HG02970 (cell line): ENCODE results near the gene SLC7A1.

ENCODE experiments used
- ATAC-seq: cut with Tn5 transposase; IDR thresholded peaks from one replicate; pipeline ENCODE4 v1.9.1; 2021; ENCODE audit warnings: mild to moderate bottlenecking, moderate library complexity, moderate number of reproducible peaks; ENCODE audit not compliant: unreplicated experiment, low FRiP score

SLC7A1 gene

DNA sequence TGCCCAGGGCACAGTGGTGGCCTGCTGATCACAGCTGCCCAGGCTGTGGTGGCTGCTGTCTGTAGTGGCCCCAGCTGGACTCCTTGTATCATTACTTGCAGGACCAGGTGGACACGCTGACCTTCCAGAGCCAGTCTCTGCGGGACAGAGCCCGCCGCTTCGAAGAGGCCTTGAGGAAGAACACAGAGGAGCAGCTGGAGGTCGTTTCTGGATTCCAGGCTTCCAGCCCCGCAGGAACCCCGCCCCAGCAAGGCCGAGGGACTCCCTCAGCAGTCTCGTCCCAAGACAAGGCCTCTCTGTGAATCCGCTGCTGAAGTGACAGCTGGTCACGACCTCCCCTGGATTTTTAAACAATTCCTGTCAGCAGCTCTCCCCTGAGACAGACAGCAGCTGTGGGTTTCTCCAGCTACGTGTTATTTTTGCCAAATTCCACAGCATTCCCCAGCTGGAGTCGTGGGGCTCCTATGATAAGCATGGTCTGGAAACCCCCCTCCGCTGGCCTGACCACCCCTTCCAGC, 98.3 kb downstream of the SLC7A1 start:
- ATAC-seq: no peak

- ATAC-seq: no peak
These were observed 99.2 kb downstream of the SLC7A1 start for GRCh38 chr13:29496241-29496712.

DNA sequence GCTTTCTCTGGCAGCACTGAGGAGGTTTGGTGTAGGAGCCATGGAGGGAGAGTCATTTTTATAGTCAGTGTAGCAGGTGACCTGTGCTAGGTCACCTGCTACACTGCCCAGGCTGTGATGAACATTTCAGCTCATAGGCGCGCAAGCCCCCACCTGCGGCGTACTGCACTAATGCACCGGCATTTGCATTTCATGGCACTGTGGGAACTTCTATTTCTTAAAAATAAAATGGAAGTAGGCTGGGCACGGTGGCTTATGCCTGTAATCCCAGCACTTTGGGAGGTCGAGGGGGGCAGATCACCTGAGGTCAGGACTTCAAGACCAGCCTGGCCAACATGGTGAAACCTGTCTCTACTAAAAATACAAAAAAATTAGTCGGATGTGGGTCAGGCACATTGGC, 101.0 kb downstream of the SLC7A1 start:
- ATAC-seq: no peak

DNA sequence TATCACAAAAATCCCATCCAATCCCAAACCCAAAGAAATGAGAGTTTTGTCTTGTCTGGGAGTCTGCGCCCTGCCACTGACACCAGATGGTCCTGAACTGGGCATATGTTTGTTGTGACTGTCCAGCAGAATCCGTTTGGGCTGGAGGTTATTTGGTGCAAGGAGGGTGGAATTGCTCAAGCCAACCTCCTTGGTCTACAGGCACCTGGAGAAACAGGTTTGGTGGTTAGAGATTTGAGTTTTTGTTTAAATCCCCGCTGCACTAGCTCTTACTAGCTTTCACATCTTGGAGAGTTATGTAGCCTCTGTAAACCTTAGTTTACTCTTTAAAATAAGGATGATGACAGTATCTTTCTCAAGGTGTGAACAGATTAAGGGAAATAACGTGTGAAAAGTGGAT, 101.7 kb downstream of the SLC7A1 start:
- no peak for ATAC-seq

- no peak for ATAC-seq
These were observed 104.2 kb downstream of the SLC7A1 start for GRCh38 chr13:29491248-29491647.

DNA sequence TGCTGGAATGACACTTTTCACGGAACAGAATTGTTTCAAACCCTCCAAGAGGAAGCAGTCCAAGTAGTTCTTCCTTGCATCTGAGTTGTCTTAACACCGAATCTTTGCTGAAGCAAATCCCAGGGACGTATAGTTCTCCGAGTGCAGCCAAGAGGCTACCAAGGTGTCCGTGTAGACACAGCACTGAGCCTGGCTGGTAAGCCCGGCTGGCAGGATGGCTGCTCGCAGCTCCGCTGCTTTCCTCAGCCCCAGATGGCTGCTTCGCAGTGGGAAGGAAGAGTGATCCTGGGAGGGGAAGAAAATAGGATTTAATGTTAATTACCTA, 105.0 kb downstream of the SLC7A1 start:
- no peak for ATAC-seq

- ATAC-seq: no peak
These were observed 105.6 kb downstream of the SLC7A1 start for GRCh38 chr13:29489650-29490560.

DNA sequence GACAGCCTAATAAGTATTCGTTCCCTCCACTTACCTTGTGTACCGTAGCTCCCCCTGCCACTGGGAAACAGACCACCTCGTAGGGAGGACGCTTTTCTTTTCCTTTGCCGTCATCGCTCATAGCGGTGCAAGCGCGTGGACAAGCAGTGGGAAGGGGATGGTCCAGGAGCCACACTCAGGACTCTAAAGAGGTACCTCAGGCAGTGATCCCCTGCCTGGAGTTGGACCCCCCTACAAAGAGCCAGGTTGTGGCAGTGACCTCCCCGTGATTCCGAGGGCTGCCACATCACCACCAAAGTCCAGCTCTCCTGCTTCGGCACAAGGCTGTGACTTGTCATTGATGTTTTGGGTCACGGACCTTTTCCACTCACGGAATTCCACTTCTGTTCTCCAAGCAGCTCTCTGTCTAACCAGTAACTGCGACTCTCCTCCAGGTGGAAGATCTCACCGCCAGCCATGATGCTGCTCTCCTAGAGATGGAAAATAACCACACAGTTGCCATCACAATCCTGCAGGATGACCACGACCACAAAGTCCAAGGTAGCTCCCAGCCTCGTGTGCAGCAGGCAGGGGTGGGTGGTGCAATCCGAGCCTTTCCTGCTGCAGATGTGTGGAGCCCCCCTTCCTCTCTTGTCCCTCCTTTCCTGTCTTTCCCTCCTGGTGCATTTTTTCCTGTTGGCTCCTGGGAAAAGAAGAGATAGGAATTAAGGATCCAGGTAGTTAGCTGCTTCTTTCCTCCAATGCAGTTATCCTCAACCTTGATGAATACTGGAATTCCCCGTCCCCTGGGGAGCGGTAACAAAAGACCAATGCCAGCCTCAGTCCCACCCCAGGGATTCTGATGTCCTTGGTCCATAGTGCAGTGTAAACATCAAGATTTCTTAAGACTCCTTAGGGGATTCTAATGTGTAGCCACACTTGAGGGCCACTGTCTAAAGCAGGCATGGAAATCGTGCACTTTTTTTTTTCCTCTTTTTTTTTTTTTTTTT, 107.7 kb downstream of the SLC7A1 start:
- ATAC-seq: no peak

DNA sequence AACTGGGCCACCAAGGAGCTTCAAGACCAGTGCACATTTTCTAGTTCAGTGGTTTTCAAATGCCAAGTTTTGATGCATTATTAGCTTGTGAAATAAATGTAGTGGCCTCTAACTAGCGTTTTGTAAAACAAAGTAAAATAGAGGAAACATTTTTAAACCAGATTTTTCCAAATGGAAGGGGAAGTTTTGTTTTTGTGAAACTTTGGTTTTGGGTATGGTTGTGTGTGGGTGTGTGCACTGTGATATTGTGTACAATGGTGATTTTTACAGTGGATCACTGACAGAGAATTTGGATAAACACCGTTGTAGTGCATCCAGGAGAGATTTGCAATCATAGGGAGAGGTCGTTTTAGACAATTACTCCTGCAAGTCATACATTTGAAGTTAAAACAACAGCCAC, 108.9 kb downstream of the SLC7A1 start:
- no peak for ATAC-seq

GRCh38 chr13:29484796-29485195, 110.7 kb downstream of the SLC7A1 start:
- ATAC-seq: no peak

DNA sequence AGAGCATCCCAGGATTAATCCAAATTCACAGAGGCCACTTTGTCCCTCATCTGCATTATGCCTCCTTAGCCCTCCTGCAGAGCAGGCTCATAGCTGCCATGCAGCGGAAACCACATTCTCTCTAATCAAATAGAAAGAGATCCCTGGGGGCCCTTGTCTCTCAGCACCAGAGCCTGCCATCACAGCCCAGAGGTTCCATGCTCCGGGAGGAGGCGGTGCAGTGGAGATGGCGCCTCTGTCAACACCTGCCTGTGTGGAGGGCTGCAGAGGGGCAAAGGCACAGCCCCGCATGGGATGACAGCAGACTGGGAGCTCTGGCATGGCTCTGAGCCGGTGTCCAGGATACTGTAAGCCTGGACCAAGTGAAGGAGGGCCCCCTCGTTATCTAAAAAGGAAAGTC, 111.3 kb downstream of the SLC7A1 start:
- no peak for ATAC-seq

DNA sequence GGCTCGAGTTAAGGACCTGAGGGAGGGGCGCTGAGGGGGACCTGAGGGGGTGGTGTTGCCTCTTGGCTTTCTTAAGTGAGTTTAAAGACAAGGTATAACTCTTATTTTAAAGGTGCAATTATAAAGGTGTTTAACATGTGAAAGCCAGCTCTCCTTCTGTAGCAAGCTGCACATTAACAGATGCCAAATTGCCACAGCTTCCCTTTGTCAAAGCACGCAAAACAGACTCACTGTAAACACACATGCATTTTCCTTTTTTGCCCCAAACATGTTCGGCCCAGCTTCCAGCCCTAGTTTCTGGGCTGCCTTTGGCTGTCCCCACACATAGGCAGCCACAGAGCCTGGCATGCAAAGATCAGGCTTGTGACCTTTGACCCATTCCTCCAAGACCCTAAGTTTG, 111.9 kb downstream of the SLC7A1 start:
- ATAC-seq: no peak

DNA sequence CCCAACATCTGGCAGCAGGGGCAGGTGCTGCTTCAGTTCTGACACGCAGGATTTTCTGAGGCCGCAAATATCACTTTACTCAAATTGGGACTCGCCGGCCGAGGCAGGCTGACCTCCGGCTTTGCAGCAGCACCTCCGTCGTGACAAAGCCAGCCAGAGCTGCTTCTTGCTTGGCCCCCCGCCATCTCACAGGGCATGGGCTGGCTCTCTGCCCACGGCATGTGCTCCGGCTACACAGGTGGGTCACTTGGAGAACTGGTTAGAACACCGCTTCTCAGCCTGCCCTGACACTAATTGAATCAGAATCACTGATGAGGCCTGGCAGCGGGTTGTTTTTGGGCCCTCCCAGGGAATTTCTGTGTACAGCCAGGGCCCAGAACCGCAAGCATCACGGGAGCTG, 112.3 kb downstream of the SLC7A1 start:
- ATAC-seq: no peak

- no peak for ATAC-seq
These were observed 113.0 kb downstream of the SLC7A1 start for GRCh38 chr13:29482504-29482903.

GRCh38 chr13:29481603-29482002, 113.9 kb downstream of the SLC7A1 start:
- no peak for ATAC-seq

GRCh38 chr13:29480893-29481525, 114.5 kb downstream of the SLC7A1 start:
- no peak for ATAC-seq

DNA sequence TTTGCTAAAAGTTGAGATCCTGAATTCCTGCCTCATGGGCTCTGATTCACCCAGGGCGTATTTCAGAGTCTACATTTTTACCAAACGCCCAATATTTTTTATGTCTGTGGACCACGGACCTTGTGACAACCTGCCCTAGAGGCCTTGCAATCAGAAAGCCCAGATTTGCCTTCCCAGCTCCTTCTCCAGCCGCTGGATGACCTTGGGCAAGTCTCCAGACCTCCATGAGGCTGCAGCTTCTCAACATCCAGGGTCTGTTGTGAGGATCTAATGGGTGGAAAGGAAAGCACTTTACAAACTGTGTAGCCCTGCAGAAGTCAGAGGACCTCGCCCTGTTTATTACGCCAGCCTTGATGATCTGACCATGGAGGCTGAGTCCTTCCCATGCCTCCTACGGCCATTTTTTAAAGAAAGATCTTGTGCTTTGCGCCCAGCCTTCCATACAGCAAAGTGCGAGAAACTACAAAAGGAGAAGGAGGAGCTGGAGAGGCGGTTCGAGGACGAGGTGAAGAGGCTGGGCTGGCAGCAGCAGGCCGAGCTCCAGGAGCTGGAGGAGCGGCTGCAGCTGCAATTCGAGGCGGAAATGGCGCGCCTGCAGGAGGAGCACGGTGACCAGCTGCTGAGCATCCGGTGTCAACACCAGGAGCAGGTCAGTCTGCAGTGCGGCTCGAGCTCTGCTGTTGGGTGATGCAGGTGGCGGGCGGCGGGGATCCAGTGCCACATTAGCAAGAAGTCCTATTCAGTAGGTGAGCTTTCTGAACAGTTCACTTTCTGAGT, 115.6 kb downstream of the SLC7A1 start:
- no peak for ATAC-seq

DNA sequence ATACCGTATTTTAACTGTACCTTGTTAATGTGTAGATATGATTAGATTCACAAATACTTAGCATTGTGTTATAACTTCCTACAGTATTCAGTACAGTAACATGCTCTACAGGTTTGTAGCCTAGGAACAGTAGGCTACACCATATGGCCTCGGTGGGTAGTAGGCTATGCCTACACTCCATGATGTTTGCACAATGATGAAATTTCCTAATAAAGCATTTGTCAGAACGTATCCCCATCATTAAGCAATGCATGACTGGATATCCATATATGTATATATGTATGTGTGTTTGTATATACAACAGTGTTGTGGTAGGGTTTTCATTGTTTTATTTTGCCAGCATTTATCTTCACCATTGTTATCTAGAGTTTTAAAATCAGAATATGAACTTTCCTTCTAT, 119.4 kb downstream of the SLC7A1 start:
- ATAC-seq: no peak

- ATAC-seq: no peak
These were observed 120.5 kb downstream of the SLC7A1 start for GRCh38 chr13:29474991-29475390.

GRCh38 chr13:29473166-29473565, 122.3 kb downstream of the SLC7A1 start:
- no peak for ATAC-seq
